COR-L47 (cell line): ENCODE measurements around the gene GPANK1.

Experiments
- DNase-seq: peaks from one replicate; lab custom pipeline; 2025; lab: John Stamatoyannopoulos, UW

The GPANK1 gene

DNA sequence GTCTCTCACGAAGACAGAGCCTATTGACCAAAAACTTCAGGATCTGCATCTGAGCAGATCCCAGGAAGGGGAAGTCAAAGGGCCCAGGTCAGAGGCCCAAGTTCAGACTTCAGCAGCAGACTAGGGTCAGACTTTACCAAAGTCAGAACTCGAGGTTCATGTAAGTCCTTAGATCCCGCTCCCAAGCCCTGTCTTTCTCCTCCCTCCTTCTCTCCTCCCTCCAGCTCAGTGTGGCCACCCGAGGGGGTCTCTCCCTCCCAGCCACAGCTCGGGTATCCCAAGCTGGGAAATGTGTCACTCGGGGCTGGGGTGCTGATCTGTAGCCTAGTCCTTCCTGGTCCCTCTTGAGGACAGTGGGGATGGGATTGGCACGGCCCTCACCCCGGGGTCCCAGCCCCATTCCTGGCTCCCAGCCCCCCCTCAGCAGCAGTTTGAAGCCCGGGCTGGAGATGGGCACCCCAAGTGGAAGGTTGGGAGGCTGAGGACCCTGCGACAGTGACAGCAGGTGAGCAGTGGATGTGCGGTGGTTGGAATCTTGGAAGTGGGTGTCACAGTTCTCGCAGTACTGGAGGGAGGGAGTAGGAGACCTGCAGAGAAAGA is 2.6 kb downstream of the GPANK1 start:
- DNase-seq, result no peak

DNA sequence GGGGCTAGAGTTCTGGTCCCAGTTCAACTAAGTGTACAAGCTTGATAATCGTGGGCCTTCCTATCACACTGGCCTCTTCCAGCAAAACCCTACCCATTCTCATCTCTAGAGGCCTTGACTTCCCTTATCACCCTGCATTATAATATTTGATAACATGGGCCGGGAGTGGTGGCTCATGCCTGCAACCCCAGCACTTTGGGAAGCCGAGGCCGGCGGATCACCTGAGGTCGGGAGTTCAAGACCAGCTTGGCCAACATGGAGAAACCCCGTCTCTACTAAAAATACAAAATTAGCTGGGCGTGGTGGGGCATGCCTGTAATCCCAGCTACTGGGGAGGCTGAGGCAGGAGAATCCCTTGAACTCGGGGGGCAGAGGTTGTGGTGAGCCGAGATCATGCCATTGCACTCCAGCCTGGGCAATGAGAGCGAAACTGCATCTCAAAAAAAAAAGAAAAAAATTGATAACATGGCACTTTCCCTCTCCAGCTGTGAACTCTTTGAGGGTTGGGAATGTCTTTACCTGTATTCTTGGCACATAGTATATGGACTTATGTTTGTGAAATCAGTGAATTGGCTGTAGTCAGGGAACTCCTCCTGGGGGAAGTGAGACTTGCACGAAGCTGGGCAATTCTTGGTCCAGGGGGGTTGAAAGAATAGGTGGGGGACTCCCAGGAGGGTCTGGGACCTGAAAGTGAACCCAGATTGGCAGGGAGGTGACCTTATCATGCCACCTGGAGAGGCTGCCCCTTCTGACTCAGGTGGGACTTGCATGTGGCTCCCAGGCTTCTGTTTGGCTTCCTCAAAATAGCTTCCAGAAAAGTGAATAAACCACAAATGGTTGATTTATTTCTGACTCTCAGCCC is 3.3 kb downstream of the GPANK1 start:
- DNase-seq, result no peak

DNA sequence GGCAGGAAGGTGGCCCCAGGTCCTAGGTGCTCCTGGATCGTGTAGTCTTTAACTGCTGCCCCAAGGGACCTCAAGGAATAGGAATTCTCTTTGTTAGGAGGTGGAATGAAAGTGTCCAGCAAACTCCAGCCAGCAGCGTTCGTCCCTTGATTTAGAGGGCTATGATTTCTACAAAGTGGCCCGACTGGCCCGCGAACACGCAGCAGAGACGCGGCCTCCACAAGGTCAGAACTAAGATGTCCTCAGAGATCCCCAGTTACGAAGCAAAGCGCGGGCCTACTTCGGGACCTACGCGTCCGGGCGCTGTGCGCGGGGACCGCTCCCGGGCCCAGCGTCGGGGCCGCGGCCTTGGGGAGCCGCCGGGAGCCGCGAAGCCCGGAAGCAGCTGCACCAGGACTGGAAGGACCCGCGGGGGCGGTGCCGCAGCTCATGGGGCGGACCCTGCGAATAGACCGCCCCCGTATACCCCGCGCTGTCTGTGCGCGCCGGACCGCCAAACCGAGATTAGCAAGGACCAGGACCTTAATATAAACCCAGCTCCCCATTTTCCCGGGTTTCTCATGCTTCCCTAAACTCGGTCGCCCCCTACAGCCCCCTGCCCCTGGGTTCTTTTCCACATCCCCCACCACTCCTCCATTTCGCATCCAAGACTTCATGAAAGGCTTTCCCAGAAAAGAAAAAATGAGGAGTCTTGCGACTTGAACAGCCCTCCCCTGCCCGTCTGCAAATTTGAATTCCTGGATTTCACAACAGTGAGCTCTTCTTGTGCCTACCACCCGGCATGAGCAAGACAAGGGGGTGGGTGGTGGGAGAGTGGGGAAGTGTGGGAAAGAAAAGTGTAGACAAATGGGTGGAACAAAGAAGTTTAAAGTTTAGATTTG is 4.2 kb downstream of the GPANK1 start, which contains the start of gene C6orf47:
Gene C6orf47, minus strand, starts transcription at position 398 of the 881 bp plus-strand sequence. CDS start 831 bp downstream, outside the sequence.
- peak; percentile 74 for DNase-seq

DNA sequence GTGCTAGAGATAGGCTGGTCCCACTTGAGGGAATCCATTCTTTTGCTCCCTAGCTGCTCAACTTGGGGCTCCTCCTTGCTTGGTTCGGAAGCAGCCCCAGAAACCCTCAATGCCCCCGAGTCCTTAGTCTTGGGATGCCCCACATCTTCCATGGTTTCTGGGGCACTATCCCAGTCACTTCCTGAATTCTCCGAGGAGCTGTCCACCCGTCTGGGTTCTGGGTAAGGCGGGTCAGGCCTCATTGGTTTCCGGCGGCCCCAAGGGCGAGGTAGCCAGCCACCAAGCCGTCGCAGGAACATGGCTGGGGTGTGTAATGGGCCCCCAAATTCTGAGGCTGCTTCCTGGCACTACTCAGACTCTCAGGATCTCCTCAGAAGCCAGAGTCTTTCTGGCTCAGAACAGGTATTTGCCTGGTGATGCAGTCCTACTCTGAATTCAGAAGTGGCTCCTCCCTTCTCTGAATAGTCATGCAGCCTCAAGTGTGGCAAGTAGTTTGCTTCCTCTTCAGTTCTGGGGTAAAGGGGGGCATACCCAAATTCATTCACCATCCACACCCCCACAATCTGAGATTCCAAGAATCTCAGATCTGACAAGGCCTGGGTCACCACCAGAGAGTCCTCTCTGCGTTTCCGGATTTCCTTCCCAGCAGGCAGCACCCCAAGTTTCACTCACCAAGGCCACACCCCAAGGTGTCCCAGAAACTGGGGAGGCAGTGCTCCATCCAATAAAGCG is 5.0 kb downstream of the GPANK1 start:
- DNase-seq, result no peak

DNA sequence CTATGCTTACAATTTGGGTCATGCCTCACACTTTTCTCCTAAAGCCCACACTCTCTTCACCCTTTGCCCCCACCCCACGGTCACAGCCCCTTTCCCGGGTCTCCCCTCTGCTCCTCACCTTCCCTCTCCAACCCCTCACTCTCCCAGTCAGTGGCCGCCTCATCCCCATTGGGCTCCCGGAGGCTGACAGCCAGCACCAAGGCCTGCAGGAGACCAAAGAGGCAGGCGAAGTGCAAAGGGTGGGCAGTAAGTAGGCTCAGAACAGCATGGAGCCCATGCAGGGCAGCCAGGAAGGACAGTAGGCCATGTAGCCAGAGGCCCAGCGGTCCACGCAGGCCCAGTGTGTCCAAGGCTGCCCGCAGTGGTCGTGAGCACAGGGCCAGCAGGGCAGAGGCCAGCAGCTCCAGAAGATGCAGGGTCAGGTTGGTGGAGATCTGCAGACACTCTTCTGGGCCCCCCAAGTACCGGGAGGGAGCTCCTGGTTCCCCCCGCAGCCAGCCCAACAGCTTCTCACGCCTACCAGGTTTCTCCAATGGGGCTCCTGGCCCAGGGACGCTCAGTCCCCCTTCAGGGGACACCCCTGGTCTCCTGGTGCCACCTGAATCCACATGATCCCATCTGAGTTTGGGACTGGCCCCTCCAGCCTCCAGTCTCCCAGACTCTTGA is 5.7 kb downstream of the GPANK1 start:
- no peak for DNase-seq

DNA sequence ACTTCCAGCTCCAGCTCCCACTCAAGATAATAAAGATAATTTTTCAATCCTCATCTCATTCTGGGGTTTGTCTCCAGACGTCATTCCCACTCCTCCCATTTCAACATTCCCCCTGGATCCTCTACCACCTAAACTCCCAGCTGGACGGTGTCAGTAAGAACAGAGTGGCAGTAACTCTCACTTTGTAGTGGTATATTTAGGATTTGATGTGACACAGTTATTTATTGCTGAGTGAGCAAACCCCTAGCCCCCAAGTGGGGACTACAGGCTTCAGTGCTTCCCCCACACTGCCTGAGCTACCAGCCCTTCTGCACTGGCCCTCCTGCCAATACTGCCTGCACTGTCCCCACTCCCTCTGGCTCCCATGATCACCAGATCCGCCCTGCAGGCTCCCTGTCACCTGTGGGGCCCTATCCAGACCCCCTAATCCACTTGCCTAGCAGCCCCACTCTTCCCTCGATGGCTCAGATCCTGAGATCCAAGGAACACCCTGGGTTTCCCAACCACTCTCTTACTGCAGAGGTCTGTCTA is 6.6 kb downstream of the GPANK1 start:
- no peak for DNase-seq

DNA sequence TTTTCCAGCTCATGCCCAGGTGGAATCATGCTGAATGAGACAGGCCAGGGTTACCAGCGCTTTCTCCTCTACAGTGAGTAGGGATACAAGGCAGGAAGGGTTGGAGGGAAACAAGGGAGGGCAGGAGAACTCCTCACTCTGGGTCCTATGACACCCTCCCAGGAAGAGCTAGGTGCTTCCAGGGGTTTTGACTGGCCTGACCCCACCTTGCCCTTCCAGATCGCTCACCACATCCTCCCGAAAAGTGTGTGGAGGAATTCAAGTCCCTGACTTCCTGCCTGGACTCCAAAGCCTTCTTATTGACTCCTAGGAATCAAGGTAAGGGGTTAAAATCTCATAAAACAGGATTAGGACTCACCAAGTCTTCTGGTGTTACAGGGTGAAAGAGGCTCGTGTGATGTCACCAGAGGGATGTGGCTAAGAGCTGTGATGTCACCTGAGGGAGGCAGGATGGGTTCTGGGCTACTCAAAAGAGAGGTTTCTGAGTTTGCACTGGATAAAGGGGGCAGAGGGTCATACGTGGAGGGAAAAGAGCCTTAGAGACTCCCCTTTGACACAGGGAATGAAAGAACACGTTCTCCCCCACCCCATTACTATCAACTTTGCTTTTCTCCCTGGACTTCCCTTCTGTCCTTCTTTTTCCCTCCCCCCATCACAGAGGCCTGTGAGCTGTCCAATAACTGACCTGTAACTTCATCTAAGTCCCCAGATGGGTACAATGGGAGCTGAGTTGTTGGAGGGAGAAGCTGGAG is 7.2 kb downstream of the GPANK1 start:
- no peak for DNase-seq

DNA sequence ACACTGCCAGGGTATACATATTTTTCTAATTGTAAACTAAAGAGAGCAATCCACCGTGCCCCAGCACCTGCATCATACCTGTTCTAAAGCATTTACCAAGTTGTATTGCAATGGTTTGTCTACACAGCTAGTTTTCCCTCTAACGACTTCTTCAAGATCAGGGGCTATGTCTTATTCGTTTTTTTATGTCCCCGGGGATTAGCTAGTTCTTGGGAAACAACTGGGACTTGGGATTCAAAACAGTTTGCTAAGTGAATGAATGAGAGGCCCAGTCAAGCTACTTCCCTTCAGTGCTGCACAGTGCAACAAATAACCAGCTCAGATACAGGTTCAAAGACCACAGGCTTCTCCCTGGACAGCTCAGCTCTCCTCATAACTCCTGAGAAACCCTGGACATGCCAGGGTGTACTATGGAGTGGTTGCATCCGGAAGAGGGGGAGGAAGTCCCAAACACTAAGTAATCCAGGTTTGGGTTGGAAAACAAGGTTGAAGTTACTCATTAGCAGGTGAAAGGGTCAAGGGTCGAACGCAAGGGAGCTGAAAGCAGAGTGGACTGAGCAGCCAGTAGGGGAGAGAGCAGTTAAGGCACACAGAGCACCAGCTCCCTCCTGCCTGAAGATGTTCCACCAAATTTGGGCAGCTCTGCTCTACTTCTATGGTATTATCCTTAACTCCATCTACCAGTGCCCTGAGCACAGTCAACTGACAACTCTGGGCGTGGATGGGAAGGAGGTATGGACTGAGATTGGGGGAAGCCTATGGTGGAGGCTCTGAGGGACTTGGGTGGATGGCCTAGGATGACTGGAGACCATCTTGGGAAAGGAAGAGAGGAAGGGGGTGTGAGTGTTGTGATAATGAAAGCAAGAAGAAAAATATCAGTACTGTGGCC is 9.2 kb downstream of the GPANK1 start, which contains the start of gene APOM:
Gene APOM, plus strand, starts transcription at position 546 of the 889 bp plus-strand sequence. Its CDS starts 73 bp downstream, at position 619.
- no peak for DNase-seq

DNA sequence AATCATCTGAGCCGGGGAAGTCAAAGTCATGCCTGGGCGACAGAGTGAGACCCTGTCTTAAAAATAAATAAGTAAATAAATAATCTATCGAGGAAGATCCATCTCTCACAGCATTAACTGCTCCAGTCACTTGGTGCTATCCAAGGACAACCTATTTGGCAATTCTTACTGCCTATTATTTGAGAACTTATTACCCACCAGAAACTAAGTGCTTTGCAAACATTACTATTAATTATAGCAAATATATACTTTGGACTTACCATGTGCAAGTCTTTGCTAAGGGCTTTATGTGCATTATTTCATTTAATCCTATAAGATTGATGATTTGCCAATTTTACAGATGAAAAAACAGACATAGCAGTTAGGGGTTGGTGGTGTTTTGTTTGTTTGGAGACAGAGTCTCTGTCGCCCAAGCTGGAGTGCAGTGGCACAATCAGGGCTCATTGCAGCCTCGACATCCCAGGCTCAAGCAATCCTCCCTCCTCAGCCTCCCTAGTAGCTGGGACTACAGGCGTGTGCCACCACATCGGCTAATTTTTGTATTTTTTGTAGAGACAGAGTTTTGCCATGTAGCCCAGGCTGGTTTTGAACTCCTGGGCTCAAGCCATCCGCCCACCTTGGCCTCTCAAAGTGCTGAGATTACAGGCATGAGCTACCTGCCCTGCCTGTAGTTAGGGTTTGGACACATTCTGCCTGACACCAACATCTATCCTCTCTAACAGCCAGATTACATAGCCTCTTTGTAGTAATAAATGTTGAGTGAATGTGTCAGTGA is 10.0 kb downstream of the GPANK1 start:
- no peak for DNase-seq

DNA sequence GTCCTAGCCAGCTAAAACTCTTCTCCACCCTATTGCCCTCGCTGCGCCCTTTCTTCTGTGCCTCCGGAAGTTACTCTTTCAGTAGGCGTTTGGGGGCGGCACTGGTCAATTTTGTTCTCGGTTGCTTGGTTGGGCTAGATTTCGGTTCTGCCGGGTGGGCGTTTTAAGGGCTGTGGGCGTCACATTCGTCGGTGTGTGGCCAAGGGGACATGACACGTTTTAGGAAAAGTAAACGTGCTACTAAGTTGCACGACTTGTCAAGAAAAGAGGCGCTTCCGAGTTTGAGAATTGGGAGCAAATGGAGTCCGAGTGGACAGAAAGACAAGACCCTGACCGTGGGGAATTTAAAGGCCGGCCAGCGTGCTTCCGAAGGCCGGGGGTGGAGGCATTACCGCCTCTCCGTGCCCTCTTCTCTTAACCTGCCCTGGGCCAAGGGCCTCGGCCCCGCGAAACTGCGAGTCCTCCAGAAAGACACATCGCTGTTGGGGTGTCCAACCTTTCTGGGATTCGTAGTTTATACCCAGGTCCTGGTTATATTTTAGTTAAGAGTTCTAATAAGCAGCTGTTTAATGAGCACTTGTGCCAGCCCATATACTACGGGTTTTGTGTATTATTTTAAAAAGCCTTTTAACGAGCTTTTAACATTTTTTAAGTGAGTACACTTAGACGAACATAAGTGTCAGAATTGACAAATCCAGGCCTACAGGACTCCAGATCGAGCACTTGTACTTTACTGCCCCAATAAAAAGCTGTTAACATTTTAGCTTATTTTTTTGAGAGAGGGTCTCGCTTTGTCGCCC is 11.7 kb downstream of the GPANK1 start:
- peak; percentile 96 for DNase-seq

DNA sequence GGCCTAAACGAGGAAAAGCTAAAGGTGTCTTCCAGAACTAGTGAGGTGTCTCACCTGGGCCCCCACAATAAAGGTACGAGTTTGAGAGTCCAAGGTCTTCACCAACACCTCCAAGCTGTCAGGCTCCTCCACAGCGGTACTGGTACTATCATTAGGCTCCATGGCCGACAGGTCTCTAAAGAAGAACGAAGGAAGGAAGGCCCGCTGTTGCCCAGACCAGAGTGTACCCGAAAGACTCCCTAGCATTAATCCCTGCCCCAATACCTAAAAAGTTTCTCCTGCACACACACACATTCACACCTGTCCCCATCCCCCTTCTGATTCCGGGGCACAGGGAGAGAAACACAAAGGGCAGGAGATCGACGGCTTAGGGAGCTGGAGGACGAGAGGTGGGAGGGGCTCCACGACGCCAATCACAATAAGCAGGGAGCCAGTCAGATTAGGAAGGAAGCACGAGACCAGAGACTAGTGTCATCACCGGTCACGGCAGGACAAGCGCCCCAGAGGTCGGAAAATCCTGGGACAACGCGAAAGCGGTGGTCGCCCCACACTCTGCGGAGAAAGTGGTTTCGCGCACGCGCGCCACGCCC is 13.1 kb downstream of the GPANK1 start:
- DNase-seq, result peak; percentile 52

DNA sequence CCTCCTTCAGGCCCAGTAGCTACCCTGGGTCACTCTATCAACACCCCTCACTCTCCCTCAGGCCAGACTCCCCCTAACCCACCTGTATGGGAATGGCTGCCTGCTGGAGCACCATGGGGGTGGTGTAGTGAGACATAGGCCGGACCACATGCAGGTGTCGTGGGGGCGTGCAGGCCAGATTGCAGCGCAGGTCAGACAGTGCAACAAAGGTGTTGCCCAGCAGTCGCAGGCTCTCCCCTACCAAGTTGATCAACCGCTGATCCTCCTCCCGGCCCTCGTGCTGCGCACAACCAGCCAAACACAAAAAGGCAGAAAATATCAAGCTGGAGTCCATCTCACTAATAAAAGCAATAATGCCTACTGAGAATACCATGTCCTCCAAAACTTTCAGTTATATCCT is 19.5 kb downstream of the GPANK1 start:
- no peak for DNase-seq

DNA sequence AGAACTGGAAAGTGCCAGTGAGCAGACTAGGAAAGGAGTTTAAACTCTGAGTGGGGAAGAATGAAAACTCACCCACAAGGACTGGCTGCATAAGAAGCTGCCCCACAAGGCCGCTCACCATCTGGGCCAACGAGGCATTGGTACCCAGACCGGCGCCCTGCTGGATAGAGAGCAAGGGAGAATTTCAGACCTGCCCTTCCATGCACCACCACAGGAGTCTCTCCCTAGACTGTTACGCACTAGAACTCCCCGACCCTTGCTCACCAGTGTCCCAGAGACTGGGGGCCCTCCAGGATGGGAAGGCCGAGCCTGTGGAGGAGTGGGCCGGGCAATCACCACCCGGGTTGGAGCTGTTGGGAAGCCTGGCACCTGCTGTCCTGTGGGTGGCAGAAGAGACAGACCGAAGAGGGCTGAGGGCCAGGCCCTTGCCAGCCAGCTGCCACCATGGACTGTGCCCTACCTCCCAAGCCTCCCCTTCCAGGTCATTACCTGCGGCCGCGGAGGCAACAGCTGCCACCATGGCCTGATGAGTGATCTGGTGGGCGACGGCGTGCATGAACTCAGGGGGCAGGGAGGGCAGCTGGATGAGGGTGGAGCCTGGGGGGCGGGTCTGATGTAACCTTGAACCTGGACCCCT is 20.9 kb downstream of the GPANK1 start:
- DNase-seq, result no peak

DNA sequence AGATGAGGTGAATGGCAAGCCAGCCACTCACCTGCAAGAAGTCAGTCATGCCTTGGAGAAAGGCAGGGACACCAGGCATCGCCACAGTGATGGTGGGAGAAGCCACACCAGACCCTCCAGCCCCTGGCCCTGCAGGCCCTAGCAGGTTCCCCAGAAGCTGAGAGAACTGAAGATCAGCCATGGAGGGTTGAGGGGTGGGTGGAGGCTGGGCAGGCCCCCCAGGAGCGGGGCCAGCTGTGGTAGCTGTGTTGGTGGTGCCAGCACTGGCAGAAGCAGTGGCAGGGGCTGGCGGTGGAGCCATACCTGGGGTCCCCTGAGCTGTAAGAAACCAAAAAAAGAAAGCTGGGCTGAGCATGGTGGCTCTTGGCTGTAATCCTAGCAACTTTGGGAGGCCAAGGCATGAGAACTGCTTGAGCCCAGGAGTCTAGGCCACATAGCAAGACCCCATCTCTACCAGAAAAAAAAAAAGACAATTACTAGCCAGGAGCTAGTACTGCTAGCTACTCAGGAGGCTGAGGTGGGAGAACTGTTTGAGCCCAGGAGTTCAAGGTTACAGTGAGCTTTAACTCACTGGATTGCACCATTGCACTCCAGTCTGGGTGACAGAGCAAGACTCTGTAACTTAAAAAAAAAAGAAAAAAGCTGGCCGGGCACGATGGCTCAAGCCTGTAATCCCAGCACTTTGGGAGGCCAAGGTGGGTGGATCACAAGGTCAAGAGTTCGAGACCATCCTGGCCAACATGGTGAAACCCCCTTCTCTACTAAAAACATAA is 21.8 kb downstream of the GPANK1 start:
- no peak for DNase-seq

DNA sequence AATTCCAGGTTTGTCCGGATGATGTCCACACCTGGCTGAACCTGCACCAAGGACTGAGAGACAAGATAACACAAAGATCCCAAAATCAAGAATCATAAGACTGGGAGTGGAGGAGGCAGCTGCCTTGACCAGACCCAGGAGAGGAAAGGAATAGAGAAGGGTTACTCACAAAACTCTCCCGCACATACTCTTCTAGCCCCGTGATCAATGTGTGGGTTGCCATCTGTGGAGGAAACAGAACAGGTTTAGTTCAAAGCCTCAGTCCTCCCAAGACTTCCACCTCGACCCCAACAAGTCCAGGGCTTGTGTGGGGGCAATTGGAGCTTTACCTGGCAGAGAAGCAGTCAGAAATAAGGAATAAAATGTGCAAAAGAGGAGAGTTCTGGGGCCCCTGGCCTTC is 23.4 kb downstream of the GPANK1 start:
- no peak for DNase-seq

DNA sequence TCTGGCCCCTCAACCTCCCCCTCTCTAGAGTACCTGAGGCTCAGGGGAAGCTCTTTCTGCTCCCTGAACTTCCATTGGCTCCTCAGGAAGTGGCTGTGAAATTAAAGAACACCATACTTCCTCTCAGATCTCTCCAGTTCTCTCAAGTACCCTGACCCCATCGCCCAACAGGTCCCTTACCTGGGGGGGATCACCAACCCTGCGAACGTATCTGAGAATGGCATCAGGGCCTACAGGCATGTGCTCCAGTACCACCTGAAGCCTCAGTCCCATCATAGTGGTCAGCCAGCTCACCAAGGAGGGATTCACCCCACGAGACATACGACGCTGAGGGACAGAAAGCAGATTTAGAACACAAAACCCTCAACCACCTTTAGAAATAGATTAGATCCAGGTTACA is 24.2 kb downstream of the GPANK1 start:
- no peak for DNase-seq
